Right kidney (tissue), 1 donor: ENCODE data around the gene STAT5A.
A peak's percentile ranks its signal among the peaks of the same experiment; 100 is the strongest.
"Not testable (repeated sequence)": the region's sequence is repeated elsewhere in the genome, so short reads cannot be mapped to it uniquely, and the experiment has no call there.

Experiments
- DNase-seq: peaks from one replicate; pipeline ENCODE4 v3.0.0-alpha.2; 2016

Gene STAT5A

GRCh38 chr17:42285346-42286050, 2.8 kb upstream of the STAT5A start:
- no peak for DNase-seq

GRCh38 chr17:42286411-42287221, 1.7 kb upstream of the STAT5A start:
- DNase-seq, result no peak

GRCh38 chr17:42287305-42287976, 857 bp upstream of the STAT5A start:
- peak; percentile 38 for DNase-seq

GRCh38 chr17:42288803-42289610, 709 bp downstream of the STAT5A start:
- peak; percentile 44 for DNase-seq

GRCh38 chr17:42289611-42290181, 1.4 kb downstream of the STAT5A start:
- no peak for DNase-seq

GRCh38 chr17:42290577-42290976, 2.3 kb downstream of the STAT5A start:
- no peak for DNase-seq

- no peak for DNase-seq
These were observed 2.8 kb downstream of the STAT5A start for GRCh38 chr17:42291129-42291528.

GRCh38 chr17:42294469-42295398, 6.4 kb downstream of the STAT5A start:
- no peak for DNase-seq

GRCh38 chr17:42296012-42296411, 7.7 kb downstream of the STAT5A start:
- no peak for DNase-seq

GRCh38 chr17:42297775-42298174, 9.5 kb downstream of the STAT5A start:
- DNase-seq, result not testable (repeated sequence)

- not testable (repeated sequence) for DNase-seq
These were observed 11.1 kb downstream of the STAT5A start for GRCh38 chr17:42299361-42299760.

- DNase-seq, result not testable (repeated sequence)
These were observed 11.6 kb downstream of the STAT5A start for GRCh38 chr17:42299913-42300312.

GRCh38 chr17:42301022-42301421, 12.7 kb downstream of the STAT5A start:
- DNase-seq, result no peak

GRCh38 chr17:42303694-42304093, 15.4 kb downstream of the STAT5A start:
- no peak for DNase-seq

- DNase-seq, result no peak
These were observed 16.1 kb downstream of the STAT5A start for GRCh38 chr17:42304187-42305030.

GRCh38 chr17:42305031-42305330, 16.7 kb downstream of the STAT5A start:
- DNase-seq, result not testable (repeated sequence)

GRCh38 chr17:42305543-42306384, 17.5 kb downstream of the STAT5A start:
- DNase-seq, result no peak

- no peak for DNase-seq
These were observed 18.0 kb downstream of the STAT5A start for GRCh38 chr17:42306385-42306667.

GRCh38 chr17:42307362-42307927, 19.1 kb downstream of the STAT5A start:
- DNase-seq, result no peak
